Hematopoietic multipotent progenitor cell treated with erythropoietin and hydrocortisone succinate and interleukin-3 and kit ligand, for 8 days (in vitro differentiated cells): Measurements from ENCODE around the gene TRAPPC12.
A peak's percentile ranks its signal among the peaks of the same experiment; 100 is the strongest.
"Not testable (repeated sequence)": the region's sequence is repeated elsewhere in the genome, so short reads cannot be mapped to it uniquely, and the experiment has no call there.

Source experiments
- DNase-seq: peaks from one replicate; pipeline ENCODE4 v3.0.0-alpha.2; 2015

TRAPPC12 gene

GRCh38 chr2:3369340-3370181 lies 9.9 kb upstream of the TRAPPC12 start:
- not testable (repeated sequence) for DNase-seq

- DNase-seq, result peak; percentile 8
Observed at GRCh38 chr2:3376821-3377220, 2.7 kb upstream of the TRAPPC12 start.

- peak; percentile 84 for DNase-seq
Observed at GRCh38 chr2:3377279-3377611, 2.2 kb upstream of the TRAPPC12 start.

- peak; percentile 99 for DNase-seq
Observed at GRCh38 chr2:3377612-3378432, 1.7 kb upstream of the TRAPPC12 start, which contains the start of gene EIPR1. Gene EIPR1, minus strand, starts transcription at chr2:3377818. Its CDS starts 129 bp downstream, at chr2:3377689.

GRCh38 chr2:3379339-3379646 lies 201 bp upstream of the TRAPPC12 start:
- no peak for DNase-seq

- DNase-seq, result no peak
Observed at GRCh38 chr2:3386448-3386958, 7.0 kb downstream of the TRAPPC12 start.

GRCh38 chr2:3387011-3387410 lies 7.5 kb downstream of the TRAPPC12 start:
- DNase-seq, result no peak

GRCh38 chr2:3387644-3388411 lies 8.3 kb downstream of the TRAPPC12 start:
- DNase-seq, result no peak

GRCh38 chr2:3388412-3388738 lies 8.9 kb downstream of the TRAPPC12 start:
- no peak for DNase-seq

GRCh38 chr2:3389193-3389592 lies 9.7 kb downstream of the TRAPPC12 start:
- no peak for DNase-seq

- DNase-seq, result no peak
Observed at GRCh38 chr2:3390041-3390440, 10.5 kb downstream of the TRAPPC12 start.

GRCh38 chr2:3392216-3392615 lies 12.7 kb downstream of the TRAPPC12 start:
- DNase-seq, result peak; percentile 38

- DNase-seq, result no peak
Observed at GRCh38 chr2:3396920-3397559, 17.5 kb downstream of the TRAPPC12 start.

GRCh38 chr2:3398857-3399256 lies 19.4 kb downstream of the TRAPPC12 start:
- DNase-seq, result no peak

- DNase-seq, result no peak
Observed at GRCh38 chr2:3399381-3399780, 19.9 kb downstream of the TRAPPC12 start.

GRCh38 chr2:3399829-3400228 lies 20.3 kb downstream of the TRAPPC12 start:
- no peak for DNase-seq

GRCh38 chr2:3403587-3404334 lies 24.3 kb downstream of the TRAPPC12 start:
- DNase-seq, result no peak

GRCh38 chr2:3404349-3404894 lies 24.9 kb downstream of the TRAPPC12 start:
- DNase-seq, result no peak

GRCh38 chr2:3405307-3405706 lies 25.8 kb downstream of the TRAPPC12 start:
- no peak for DNase-seq

GRCh38 chr2:3405876-3406275 lies 26.4 kb downstream of the TRAPPC12 start:
- DNase-seq, result no peak

GRCh38 chr2:3406501-3406900 lies 27.0 kb downstream of the TRAPPC12 start:
- DNase-seq, result no peak

- no peak for DNase-seq
Observed at GRCh38 chr2:3408781-3409180, 29.3 kb downstream of the TRAPPC12 start.
